NCI-H1417 (cell line): ENCODE data around the gene YIF1B.

Experiments
- DNase-seq, 3 experiments: peaks; one replicate each; lab custom pipeline; 2025; lab: John Stamatoyannopoulos, UW

YIF1B gene

DNA sequence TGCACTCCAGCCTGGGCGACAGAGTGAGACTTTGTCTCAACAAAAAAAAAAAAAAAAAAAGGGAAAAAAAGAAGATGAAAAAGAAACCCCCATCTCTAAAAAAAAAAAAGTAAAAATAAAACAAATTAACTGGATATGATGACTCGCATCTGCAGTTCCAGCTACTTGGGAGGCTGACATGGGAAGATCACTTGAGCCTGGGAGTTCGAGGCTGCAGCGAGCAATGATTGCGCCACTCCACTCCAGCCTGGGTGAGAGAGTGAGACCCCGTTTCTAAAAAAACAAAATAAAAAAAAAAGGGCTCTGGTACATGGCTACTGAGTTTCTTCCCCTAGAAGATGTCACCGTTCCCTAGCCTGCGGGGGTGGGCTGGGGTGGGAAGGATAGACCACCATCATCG, 17.5 kb upstream of the YIF1B start:
- no peak for DNase-seq

DNA sequence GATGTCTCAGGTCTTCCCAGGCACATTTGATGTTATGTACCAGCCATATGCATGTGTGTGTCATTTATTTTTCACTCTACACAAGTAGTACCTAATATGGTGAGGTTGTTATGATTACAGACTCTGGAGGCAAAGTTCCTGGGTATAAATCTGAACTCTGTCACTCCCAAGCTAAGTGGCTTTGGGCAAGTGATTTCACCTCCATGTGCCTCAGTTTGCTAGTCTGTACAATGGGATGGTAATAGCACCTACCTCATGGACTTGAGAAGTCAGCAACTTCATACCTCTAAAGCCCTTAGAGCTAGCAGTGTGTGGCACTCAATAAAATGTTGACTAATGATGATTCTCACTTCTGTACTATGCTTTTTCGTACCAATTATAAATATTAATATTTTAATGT, 16.0 kb upstream of the YIF1B start:
- no peak for DNase-seq

DNA sequence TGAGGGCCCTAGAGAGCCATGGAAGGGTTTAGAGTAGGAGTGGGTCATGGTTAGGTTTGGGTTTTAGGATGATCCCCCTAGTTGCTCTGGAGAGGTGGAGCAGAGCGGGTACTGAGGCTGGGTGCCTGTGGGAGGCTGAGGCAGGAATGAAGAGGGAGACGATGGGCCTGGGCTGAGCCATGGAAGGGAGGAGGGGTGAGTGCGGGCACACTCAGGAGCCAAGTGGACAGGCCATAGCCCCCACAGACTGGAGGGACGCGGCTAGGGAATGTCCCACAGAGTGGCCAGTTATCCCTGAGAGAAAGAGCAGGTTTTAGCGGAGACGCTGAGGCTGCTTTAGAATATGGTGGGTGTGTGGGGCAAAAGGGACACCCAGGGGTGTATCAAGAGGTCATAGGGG, 13.9 kb upstream of the YIF1B start:
- no peak for DNase-seq

DNA sequence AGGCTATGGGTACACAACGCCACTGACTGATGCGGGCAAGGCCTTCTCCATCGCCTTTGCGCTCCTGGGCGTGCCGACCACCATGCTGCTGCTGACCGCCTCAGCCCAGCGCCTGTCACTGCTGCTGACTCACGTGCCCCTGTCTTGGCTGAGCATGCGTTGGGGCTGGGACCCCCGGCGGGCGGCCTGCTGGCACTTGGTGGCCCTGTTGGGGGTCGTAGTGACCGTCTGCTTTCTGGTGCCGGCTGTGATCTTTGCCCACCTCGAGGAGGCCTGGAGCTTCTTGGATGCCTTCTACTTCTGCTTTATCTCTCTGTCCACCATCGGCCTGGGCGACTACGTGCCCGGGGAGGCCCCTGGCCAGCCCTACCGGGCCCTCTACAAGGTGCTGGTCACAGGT, 10.8 kb upstream of the YIF1B start:
- DNase-seq: no peak

DNA sequence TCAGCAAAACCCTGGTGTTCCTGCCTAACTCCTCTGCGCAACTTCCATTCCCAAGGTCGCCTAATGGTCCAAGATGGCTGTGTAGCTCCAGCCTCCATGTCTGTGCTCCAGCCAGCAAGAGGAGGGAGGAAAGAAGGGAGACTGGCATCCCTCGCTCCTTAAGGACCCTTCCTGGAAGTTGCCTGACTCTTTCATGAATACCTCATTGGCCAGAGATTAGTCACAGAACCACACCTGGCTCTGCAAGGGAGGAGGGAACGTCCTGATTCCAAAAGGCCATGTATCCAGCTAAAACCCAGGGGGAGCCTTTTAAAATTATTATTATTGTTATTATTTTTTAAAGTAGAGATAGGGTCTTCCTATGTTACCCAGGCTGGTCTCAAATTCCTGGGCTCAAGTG, 8.7 kb upstream of the YIF1B start:
- no peak for DNase-seq

DNA sequence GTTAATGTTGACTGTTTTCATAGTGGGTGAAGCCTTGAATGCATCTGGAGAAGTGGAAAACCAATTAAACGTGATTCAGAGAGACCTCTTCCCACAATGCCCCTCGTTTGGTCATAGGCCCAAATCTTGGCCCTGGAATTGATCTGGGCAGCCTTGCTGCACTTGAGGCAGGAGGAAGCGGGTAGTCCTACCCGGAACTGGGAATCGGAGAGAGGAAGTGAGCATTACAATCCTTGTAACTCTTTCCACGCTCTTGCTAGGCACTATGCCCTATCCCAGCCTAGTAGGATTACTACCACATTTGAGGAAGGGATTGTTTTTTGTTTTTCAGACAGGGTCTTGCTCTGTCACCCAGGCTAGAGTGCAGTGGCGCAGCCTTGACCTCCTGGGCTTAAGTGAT, 7.5 kb upstream of the YIF1B start:
- DNase-seq: no peak

DNA sequence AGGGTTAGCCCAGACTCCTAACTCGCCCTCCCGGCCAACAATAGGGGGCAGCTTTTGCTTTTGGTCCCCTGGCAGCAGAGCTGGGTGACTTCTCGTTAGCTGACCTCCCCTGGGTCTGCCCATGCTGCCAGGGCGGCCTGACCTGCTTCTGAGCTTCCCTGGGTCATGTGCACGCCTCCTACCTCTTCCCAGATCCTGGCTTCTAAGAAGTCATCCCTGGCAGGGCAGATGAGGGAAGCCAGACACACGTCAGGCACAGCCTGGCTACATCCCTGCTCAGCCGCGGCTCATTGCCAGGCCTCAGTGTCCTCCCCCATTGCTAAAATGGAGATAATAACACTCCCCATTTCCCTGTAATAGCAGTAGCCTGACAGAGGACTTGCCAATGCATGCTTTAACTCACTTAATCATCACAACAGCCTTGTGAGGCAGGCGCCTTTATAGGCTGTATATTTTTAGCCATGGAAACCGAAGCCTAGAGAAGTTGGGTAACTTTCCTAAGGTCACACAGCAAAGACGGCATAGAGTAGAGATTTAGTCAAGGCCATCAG, 6.0 kb upstream of the YIF1B start:
- no peak for DNase-seq

DNA sequence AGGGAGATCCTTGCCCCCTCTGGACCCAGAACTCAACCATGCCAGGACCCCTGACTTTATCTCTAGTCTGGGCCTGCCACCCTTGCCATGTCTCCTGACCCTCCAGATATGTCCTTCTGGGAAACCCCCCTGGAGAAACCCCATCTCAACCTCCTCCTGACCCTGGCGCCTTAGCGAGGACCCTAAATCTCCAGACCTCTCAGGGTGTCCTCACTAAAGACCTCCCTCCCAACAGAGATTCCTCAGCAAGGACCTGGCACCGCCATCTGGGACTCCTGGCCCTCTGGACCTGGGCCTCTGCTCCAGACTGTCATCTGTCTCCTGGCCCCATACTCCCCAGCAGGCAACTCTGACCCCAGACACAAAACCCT, 5.2 kb upstream of the YIF1B start:
- DNase-seq: no peak

DNA sequence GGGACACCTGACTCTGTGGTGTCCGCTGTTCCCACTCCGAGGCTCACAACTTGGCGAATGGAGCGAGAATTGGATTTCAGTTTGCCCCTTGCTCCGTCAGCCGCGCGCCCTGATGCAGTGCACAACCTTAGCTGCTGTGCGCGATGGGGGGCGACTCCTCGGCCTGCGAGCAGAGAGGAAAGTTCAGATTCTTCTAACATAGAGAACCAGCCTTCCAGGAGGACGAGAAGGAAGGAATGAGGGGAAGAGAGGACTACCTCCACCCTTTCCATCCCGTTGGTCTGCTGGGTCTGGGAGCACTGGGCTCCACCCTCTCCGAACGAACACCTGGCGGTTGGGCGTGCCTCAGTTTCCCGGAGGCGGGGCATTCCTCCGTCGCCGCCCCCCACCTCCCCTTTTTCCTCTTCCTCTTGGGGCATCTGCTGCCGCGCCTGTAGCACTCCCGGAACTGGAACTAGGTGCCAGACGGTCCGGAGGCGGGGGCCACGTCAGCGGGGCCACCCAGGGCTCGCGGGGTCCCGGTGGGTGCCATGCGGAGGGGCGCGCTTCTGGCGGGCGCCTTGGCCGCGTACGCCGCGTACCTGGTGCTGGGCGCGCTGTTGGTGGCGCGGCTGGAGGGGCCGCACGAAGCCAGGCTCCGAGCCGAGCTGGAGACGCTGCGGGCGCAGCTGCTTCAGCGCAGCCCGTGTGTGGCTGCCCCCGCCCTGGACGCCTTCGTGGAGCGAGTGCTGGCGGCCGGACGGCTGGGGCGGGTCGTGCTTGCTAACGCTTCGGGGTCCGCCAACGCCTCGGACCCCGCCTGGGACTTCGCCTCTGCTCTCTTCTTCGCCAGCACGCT, 3.9 kb upstream of the YIF1B start, which contains the start of gene KCNK6:
KCNK6 (plus strand) TSS at position 425 of the 838 bp plus-strand sequence; CDS start at position 531, 106 bp downstream.
- peak; percentile 7 to 38 (median 38) for DNase-seq

DNA sequence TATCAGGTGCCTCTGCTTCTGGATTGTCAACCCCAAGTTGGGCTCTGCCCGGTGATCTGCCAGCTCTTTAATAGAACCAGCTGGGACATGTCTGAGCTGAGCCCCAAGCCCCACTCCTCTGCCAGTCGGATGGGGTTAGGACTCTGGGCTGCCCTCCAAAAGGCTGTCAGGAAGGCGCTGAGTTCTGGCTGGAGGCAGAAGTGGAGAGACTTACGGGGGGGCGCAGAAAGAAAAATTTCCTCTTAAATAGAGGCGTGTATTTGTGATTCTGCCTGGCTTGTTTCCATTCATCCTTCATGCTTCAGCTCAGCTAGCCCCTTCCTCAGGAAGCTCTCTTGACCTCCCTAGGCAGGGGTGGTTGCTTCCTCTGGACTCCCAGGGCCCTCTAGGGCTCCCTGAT, 2.9 kb upstream of the YIF1B start:
- DNase-seq: no peak

DNA sequence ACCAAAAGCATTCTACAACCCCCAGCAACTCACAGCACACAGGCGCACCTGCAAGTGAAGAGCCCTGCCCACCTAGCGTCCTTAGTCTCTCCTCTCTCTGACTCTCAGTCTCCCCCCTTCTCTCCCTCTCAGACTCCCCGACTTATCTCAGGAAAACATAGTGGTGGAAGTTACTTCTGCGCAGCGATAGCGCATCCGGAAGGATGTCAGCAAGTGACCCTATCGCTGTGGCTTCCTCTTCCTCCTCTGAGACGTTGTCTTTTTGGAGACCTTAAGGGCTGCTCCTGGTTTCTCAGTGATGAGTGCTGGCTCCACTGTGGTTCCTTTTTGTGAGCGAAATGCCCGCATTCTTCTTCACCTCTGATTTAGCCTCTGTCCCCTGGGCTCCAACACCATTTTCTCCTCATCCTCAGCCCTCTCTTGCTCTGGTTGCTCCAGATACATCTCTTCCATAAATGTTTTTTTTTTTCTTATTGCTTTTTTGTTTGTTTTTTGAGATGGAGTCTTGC, 1.4 kb upstream of the YIF1B start:
- no peak for DNase-seq

DNA sequence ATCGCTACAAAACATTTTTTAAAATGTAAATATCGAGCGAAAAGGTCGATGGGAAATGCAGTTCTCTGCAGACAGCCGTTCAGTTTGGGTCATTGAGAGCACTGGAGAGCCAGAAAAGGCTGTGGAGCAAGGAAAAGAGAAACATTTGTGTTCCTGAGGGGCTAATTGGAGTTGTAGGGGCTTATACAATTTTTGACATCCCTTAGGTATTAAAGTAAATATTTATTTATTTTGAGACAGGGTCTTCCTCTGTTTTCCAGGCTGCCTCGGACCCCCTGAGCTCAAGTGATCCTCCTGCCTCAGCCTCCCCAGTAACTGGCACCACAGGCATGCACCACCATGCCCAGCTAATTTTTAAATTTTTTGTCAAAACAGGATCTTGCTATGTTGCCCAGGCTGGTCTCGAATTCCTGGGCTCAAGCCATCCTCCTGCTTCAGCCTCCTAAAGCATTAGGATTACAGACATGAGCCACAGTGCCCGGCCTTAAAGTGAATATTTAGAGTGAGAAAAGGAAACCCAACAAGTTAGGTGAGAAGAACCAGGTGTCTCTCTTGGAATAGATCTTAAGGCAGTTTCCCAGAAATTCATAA, 825 bp upstream of the YIF1B start:
- DNase-seq: no peak

DNA sequence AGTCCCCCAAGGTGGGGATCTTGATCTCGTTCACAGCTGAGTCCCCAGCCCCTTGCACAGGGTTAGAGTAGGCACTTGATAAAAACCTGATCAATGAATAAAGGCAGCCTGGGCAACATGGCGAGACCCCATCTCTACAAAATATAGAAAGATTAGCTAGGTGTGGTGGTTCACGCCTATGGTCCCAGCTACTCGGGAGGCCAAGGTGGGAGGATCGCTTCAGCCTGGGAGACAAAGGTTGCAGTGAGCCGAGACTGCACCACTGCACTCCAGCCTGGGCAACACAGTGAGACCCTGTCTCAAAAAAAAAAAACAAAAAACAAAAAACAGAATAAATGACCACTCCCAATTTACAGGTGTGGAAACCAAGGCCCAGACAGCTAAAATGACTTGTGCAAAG, 4.8 kb downstream of the YIF1B start:
- no peak for DNase-seq

DNA sequence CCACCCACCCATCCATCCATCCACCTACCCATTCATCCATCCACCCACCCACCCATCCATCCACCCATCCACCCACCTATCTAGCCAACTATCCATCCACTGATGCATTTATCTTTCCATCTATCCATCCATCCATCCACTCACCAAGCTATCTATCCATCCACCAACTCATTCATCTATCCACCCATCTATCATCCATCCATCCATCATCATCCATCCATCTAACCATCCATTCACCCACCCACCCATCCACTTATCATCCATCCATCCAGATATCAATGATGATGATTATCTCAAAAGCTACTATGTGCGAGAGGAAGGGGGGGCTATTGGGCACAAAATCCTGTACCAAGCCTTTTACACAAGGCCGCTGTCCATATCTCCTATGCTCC, 5.5 kb downstream of the YIF1B start:
- DNase-seq: no peak

DNA sequence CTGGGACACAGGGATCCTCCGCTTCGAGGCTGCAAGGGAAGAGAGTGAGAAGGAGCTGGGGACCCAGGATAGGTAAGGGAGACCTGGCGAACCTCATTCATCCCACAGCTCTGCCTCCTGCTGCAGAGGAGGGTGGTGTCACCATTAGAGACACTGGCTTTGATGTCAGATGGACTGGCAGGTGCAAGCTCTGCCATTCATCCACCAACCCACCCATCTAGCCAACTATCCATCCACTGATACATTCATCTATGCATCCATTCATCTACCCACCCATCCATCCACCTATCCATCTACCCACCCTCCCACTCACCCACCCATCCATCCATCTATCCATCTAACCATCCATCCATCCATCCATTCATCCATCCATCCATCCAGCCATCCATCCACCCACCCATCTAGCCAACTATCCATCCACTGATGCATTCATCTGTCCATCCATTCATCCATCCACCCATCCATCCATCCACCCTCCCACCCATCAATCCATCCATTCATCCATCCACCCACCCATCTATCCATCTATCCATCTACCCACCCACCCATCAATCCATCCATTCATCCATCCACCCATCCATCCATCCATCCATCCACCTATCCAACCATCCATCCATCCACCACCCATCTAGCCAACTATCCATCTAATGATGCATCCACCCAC, 6.0 kb downstream of the YIF1B start:
- DNase-seq: no peak

DNA sequence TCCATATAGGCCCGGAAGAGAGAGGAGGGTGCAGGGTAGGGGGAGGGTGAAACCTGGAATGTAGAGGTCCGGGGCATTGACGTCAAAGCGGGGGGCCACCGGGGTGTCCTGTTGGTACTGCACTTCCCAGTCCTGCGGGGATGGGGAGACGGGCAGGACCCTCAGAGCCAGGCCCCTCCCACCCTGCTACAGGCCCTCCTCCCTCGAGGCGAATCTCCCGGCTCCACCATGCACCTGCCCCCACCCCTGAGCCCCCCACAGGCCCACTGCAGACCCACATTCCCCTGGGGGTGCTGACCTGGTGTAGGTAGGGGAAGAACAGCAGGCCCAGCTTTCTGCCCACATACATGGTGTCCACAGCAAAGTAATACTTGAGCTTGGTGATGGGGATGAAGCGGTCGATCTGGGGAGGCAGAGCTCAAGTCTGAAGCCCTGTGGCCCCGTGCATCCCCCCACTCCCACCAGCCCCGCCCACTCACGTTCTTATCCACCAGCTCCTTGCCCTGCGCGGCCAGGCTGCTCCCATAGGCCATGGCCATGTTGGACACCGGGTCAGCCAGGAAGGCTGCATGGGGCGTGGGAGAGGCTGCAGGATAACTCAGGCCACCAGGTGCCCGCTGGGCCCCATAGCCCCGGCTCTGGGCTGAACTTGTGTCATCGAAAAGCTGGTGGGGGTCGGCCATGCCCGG, 6.7 kb downstream of the YIF1B start:
- no peak for DNase-seq

DNA sequence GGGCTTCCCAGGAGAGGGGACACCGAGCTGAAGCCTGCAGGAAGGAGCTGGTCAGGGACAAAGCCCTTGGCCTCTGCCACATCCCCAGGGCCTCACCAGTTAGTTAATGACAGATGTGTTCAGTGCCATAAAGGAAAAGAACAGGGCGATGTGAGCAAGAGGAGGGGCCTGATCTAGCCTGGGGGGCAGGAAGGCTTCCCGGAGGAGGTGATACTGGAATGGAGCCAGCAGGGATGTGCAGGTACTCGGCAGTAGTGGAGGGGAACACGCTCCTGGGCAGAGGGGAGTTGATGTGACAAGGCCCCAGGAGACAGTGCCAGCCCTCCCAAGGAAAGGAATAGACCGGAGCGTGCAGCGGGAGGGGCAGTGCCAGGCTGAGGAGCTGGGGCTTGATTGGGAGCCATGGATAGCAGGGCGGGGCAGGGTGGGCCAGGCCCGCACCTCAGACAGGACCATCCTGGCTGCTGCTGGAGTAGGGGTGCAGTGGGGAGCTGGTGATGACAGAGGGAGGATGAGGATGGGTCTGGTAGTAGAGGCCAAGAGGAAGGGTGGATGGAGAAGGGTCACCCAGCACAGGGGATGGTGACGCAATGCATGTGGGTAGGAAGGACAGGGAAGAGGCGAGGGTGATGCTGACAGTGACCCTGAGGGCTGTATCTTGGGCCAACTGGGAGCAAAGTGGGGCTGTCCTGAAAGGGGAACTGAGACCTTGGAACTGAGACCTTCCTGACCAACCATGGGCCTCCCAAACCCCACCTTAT, 7.6 kb downstream of the YIF1B start:
- no peak for DNase-seq

DNA sequence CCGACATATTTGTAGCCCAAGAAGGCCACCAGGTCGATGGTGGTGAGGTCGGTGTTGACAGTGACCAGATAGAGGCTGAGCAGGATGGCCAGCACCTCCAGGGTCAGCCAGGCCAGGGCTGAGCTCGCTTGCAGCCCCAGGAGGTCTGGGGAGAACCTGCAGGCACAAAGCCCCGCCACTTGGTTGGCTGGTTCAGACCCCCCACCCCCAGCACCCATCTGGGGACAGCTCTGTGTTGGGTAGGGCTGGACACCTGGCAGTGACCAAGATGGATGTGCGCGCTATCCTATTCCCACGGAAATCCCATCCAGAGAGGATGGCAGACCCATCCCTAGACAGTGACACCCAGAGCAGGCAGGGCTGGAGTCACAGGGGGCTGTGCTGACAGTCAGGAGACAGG, 8.2 kb downstream of the YIF1B start:
- DNase-seq: no peak

DNA sequence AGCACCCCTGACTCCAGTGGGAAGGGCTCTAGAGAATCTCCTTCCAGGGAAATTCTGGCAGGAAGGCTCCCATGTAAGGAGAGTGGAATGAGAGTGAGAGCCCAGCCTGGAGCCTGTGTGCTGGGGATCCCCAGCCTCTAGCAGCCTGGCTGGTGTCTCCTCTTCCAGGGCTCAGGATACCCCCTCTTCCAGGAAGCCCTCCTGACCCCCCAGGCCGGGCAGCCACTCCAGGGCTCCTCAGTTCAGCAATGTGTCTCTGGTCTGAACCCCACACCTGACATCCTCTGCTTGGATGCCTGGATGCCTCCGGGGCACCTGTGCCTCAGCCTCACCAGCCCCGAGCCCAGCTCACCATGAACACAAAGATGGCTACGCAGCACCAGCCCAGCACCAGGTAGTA, 8.7 kb downstream of the YIF1B start:
- DNase-seq: no peak

DNA sequence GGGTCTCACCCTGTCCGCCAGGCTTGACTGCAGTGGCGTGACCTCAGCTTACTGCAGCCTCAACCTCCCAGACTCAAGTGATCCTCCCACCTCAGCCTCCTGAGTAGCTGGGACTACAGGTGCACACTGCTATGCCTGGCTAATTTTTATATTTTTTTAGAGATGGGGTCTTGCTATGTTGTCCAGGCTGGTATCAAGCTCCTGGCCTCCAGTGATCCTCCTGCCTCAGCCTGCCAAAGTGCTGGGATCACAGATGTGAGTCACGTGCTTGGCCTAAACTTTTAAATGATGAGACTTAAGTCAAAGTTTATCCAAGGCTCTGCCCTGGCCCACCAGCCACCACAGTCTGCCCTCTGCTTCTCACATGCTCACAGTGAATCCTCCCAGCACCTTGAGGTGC, 9.5 kb downstream of the YIF1B start:
- DNase-seq: no peak

DNA sequence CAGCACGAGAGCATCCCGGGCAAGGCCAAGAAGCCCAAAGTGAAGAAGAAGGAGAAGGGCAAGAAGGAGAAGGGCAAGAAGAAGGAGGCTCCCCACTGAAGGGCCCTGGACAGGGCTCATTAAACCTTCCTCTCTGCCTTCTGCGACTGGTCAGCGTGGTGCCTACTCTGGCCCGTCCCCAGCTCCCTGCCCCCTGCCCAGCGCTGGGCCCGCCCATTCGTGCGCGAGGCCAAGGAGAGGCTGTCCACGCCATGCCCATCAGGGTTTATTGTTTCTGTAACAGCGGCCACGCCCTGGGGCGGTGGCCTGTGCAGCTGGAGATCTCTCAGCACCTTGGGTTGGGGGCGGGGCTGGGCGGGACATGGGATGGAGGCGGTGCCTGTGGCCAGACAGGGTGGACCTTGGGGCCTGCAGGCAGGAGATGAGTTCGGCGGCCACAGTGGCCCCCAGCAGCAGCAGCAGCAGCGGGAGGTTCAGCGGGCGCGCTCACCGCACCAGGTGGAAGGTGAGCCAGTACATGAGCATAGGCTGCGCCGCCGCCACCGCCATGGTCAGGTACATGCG, 10.8 kb downstream of the YIF1B start:
- peak; percentile 23 to 78 (median 36) for DNase-seq
